Lung microvascular endothelial cell (primary cell): ENCODE measurements around the gene ARHGDIB. TPM values are rescaled to one million over a fixed set of nuclear protein-coding genes. Genes with fewer than 3 reads are reported as not detected.

Experiments used
- DNase-seq, 2 donors: peaks; one replicate each; pipeline versions ENCODE4 v3.0.0 to v3.0.0-alpha.2; 2010; ENCODE audit warnings: low read depth in 2 of 2
- total RNA-seq: library from RNA; depleted of rRNA; stranded (reverse); fragments of >200 nt; gene quantifications from 2 replicates; pipeline ENCODE4 v1.2.1, GENCODE V29; 2014

Gene ARHGDIB
- total RNA-seq, 1 donor from 2014 or later: 8.9 TPM

- no peak for DNase-seq
These were observed 4.5 kb downstream of the ARHGDIB start for GRCh38 chr12:14956905-14957304.

DNA sequence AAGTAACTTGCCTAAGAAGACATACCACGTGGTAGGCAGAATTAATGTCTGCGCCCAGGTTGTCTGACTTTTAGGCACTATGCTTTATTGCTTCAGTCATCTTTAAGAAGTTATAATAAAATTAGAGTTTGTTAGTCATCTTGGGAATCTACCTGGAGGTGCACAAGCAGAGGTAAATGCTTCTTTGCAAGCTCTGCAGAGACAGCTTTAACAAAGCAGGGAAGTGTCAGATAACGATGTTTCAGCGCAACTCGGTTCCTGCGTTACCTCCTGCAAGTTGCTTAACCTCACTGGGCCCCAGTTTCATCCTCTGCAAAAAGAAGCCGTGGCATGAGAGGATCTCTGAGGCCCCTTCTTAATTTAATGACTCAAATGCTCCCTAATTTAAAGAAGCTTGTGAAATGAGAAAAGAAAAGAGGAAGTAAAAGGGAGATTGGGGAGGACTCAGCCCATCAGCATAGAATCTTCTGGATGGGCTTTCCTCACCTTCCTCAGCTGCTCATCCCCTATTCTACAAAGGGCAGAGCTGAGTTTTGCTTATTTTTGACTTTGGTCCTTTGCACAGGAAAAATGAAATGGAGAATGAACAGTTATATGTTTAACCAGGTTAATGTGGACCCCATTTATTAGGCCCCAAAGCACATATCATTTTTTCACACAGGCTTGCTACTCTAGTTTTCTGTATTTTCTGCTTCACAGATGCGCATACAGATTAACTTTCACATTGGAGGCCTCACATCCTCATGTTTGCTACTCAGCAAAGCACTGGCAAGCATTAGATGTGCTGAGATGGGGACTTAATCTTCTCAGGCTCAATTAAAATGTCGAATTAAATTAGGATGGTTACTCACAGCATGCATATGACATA lies 5.1 kb downstream of the ARHGDIB start:
- no peak for DNase-seq

GRCh38 chr12:14954269-14954668 lies 7.1 kb downstream of the ARHGDIB start:
- no peak for DNase-seq

GRCh38 chr12:14953752-14954151 lies 7.6 kb downstream of the ARHGDIB start:
- DNase-seq: no peak

DNA sequence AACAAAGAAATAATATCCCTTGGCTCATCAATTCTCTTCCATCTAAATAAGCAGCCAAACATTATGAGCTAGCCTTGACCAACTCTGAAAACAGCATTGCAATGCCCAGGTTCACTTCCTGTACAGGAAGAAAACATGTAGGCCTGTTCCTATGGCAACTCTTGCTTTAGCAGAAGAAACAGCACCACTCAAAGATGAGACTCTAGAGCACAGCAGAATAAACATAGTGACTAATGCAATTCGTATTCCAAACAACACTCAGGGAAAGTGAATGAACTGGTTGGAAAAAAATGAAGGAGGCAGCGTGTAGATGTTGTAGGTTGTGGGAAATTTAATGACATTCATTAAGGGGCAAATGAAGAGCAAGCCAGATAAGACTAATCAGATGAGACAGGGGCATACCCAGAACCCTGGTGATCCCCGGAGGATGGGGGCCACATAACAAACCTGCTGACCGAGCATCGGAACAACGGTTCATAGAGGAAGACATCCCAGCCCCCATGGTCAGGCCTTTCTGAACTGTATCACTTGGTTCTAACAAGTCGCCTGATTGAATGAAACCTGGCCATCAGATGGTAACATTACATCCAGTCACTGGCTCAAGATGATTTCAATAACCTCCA lies 9.0 kb downstream of the ARHGDIB start:
- DNase-seq: peak; percentile 98 to 100

DNA sequence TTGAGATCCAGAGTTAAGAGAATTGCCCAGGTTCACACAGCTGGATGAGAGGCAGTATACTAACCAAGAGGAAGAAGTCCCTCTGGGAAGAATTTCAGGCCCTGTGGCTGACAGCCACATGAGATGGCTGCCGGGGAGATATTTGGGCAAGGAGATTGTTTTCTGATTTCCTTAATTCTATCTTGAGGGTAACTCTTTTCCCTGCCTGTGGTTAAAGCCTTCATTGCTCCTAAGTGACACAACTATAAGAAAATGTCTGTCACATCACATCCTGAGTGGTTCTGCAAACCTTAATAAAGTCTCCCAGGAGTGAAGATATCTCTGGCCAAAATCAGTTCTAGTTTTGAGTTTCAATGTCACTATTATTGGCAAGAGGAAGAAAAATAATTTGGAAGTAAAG lies 9.6 kb downstream of the ARHGDIB start:
- DNase-seq: no peak

DNA sequence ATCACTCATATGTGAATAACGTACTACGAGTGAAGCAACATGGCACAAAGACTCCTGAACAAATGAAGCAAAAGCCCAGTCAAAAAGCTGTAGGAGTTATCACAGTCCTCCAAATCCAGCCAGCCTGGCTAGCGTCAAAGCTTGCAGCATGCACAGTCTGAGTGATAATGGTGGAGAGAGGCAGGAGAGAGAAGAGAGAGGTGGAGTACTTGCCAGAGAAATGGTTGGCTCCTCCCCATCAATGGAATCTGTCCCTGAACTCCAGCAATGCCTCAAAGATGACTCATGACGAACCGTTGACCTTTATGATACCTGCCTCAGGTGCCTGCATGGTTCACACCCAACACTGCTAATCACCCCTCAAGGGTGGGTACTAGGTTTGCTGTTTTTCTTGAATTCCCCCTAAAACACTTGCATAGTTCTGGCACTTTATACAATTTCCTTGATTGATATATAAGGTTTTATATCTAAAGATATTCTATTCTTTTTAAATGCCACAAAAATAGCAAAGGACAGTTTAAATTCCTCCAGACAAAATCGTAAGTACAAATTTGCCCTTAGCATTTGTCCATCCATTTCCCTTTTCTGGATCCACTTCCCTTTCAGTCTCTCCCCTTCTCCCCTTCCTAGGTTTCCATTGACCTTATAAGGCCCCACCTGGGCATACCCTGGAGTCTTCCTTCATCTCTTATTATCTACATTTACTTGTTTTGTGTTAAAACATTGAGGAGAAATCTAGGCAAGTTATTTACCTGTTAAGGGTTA lies 10.2 kb downstream of the ARHGDIB start:
- peak; percentile 45 to 48 for DNase-seq

DNA sequence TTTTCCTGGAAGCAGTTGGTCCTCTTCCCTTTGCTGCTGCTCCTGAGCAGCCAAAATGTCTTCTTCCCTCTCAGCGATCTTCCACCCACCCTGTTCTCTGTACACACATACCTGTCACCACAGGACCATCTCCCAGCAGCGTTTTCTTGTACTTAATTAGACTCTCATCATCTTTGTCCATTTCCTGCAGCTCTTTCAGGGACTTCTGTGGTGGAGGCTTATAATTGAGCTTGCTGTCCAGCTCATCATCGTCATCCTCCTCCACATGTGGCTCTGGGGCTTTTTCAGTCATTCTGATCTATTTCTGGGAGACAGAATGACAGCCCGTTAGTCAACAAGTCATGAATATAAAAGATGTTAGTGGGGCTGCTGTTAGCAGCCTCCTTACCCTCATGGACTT lies 11.0 kb downstream of the ARHGDIB start:
- DNase-seq: no peak

DNA sequence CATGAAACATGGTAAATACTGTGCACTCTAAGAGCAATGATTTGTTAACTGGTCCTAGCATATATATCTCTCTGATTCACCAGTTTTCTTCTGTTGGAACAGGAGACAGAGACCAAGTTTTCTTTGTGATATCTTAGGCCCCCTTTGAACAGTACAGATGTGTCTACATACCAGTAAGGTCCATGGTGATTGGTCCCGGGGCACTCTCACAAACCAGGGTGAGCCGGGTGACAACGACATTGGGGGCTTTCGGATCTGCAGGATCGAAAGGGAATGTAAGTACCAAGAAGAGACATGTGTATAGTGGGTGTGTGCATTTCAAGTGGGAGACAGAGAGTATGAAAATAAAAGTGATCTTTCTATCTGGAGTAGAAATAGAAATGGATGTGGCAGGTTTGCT lies 11.8 kb downstream of the ARHGDIB start:
- no peak for DNase-seq

GRCh38 chr12:14948672-14949071 lies 12.7 kb downstream of the ARHGDIB start:
- DNase-seq: peak; percentile 96 to 97

- peak; percentile 57 to 72 for DNase-seq
These were observed 14.5 kb downstream of the ARHGDIB start for GRCh38 chr12:14946861-14947260.

DNA sequence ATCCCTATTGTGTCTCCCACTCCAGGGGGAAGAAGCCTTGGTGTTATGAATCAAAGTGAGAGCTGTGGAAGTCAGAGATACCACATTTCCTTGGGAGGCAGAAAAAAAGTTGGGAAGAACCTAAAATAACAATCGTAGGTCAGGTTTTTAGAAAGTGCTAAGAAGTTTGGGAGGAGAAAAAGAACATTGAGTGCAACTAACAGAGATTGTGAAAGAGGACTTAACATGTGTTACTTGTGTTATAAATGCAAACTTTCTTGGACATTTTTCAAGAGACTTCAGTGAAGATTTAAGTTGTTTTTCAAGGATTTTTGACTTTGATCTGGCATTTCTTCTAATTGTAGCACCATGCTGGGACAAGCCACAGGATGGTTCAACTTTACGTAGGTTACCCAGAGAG lies 15.2 kb downstream of the ARHGDIB start:
- DNase-seq: no peak

- no peak for DNase-seq
These were observed 19.0 kb downstream of the ARHGDIB start for GRCh38 chr12:14942196-14942931.

DNA sequence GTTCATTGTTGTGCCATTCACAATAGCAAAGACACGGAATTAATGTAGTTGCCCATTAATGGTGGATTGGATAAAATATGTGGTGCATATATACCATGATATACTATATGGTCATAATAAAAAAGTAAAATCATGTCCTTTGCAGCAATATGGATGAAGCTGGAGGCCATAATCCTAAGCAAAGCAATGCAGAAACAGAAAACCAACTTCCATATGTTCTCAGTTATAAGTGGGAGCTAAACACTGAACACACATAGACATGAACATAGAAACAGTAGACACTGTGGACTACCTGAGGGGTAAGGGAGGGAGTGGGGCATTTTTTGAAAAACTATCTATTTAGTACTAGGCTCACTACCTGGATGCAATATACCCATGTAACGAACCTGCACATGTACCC lies 20.0 kb downstream of the ARHGDIB start:
- DNase-seq: no peak

DNA sequence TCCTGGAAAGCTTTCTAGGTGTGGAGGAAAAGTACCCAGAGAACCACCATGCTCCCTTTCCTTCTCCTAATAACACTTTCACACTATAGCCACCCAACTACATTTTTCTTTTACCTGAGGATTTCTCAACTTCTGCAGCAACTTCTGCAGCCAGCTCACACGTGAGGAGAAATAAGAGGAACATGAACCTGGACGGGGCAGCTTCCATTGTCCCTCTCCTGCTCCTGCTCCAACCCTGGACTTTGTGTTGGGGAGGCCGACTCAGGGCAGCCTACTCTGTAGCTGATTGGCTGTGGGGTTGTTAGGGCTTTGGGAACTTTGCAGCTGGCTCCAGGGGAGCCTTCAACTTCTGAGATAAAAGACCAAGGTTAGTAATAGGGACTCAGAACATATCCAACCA lies 23.1 kb downstream of the ARHGDIB start, which contains the start of gene ERP27:
Gene ERP27 (minus strand): TSS at position 237 of the 400 bp plus-strand sequence. CDS start 29 bp downstream, at position 208.
- DNase-seq: no peak

GRCh38 chr12:14937689-14938088 lies 23.7 kb downstream of the ARHGDIB start:
- DNase-seq: no peak

- DNase-seq: no peak
These were observed 24.4 kb downstream of the ARHGDIB start for GRCh38 chr12:14937014-14937413.

- peak; percentile 39 to 43 for DNase-seq
These were observed 25.1 kb downstream of the ARHGDIB start for GRCh38 chr12:14936224-14936861.

GRCh38 chr12:14935031-14935430 lies 26.4 kb downstream of the ARHGDIB start:
- DNase-seq: no peak

GRCh38 chr12:14934511-14934910 lies 26.9 kb downstream of the ARHGDIB start:
- no peak for DNase-seq
